Measurements from ENCODE around the gene QSOX1. TPM values are rescaled to one million over a fixed set of nuclear protein-coding genes. Genes with fewer than 3 reads are reported as not detected.

The QSOX1 gene
- total and polyA plus RNA-seq, 2 donors (not counting 3 experiments of a cell fraction or from before 2014, with no cell fraction given) = 256 to 415 TPM

DNA sequence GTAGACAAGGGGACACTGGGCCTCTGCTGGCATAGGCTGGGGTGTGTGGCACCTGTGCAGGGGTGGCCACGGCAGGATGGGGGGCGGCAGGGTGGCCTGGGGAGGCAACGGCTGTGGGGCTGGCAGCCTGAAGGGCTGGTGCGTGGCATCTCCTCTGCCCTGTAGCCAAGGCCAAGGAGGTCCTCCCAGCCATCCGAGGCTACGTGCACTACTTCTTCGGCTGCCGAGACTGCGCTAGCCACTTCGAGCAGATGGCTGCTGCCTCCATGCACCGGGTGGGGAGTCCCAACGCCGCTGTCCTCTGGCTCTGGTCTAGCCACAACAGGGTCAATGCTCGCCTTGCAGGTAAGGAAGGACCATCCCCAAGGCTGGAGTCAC lies 39.4 kb downstream of the QSOX1 start:
- Histone ChIP-seq H3K9me1 (replicated peaks; ENCODE audit: control insufficient read depth, extremely low read depth, insufficient read depth, low read length) (no peaks in the 10 kb centered on the region), H3K79me2 (ENCODE audit: control insufficient read depth, insufficient read depth, low read length) (no peaks in the 10 kb centered on the region), H3K27me3 (ENCODE audit: control insufficient read depth in 2 of 2, insufficient read depth in 2 of 2, low read length in 2 of 2) (no peaks in the 10 kb centered on the region), H3K4me2 (ENCODE audit: insufficient read depth, low read length) (no peak overlapping the region), H3K27ac (ENCODE audit: insufficient read depth, low read depth, low read length) (no peak overlapping the region), H4K20me1 (replicated peaks; ENCODE audit: control insufficient read depth, extremely low read depth, insufficient read depth, low read length) (no peaks in the 10 kb centered on the region), H2AFZ (ENCODE audit: low read depth, low read length) (no peak overlapping the region), H3K36me3 (ENCODE audit: control insufficient read depth in 2 of 2, extremely low read depth in 1 of 2, insufficient read depth in 2 of 2, low read length in 2 of 2) (peaks cover 2 to 35% of the 10 kb centered on the region in 2 experiments), H3K9me3 (replicated peaks; ENCODE audit: control insufficient read depth, insufficient read depth, low read length) (no peaks in the 10 kb centered on the region), H3K4me3 (replicated peaks in 1 of 3; ENCODE audit: insufficient read depth in 1 of 3, low read depth in 1 of 3, low read length in 3 of 3) (no peak overlapping the region), H3K4me1 (ENCODE audit: control insufficient read depth, extremely low read depth, insufficient read depth, low read length) (no peaks in the 10 kb centered on the region), H3K9ac (replicated peaks; ENCODE audit: extremely low read depth, insufficient read depth, low read length) (no peak overlapping the region)
- FAIRE-seq (no peak), DNase-seq (ENCODE audit: low read depth, low spot score) (no peak)
- POLR2A ChIA-PET = no interaction called here
- dilution Hi-C loops (cut with MboI; ENCODE audit: extremely low pct_ligation_motif_present, low sequenced_read_pairs) (no loop called here), intact Hi-C loops (cut with micrococcal nuclease) (no loop called here)
- no TSS peak for BruUV-seq (replicated peaks)
- TF ChIP-seq MYC (IDR thresholded peaks at IDR 0.05; ENCODE audit: low read depth, low read length) (no peak), POLR2A (IDR thresholded peaks at IDR 0.05; ENCODE audit: low read depth, low read length) (no peak), MAX (IDR thresholded peaks at IDR 0.05; ENCODE audit: insufficient read depth, insufficient read length) (no peak), EZH2 (IDR thresholded peaks at IDR 0.05; ENCODE audit: borderline replicate concordance, low read depth, low read length, severe bottlenecking) (no peak), CTCF (IDR thresholded peaks at IDR 0.05; ENCODE audit: extremely low read depth in 1 of 2, insufficient read depth in 1 of 2, low read depth in 1 of 2, low read length in 2 of 2) (no peak), JUN (IDR thresholded peaks at IDR 0.05; ENCODE audit: borderline replicate concordance, insufficient read depth, insufficient read length, low read depth) (no peak), FOS (IDR thresholded peaks at IDR 0.05; ENCODE audit: borderline replicate concordance, insufficient read depth, low read length) (no peak), POLR2AphosphoS5 (IDR thresholded peaks at IDR 0.05; ENCODE audit: insufficient read depth, low read depth, low read length) (no peak), GATA2 (IDR thresholded peaks at IDR 0.05; ENCODE audit: insufficient read depth, insufficient read length, low read depth, low read length) (no peak)
- CTCF ChIA-PET = no interaction called here

All from endothelial cell of umbilical vein (primary cell).